H1 (cell line): ENCODE results near the gene PRKAR1B.

Experiments used
- CHD2 ChIP-seq: IDR thresholded peaks from 2 replicates; pipeline ENCODE4 v1.6.1; 2012; ENCODE audit warnings: low read length, improper control_type of control experiment
- HDAC6 ChIP-seq: IDR thresholded peaks from one replicate; pipeline ENCODE4 v1.7.1; 2012; ENCODE audit warnings: low read depth, mild to moderate bottlenecking, inconsistent platforms, low read length, moderate library complexity
- JUND ChIP-seq: IDR thresholded peaks from 2 replicates; pipeline ENCODE4 v1.6.1; 2011; ENCODE audit warnings: mild to moderate bottlenecking, improper control_type of control experiment, low read length
- POLR2A ChIP-seq, 2 experiments: IDR thresholded peaks; 1 replicate in 1 of 2; 2 replicates in 1 of 2; pipeline ENCODE4 v1.6.1; 2011; ENCODE audit warnings: low read depth in 2 of 2, low read length in 2 of 2, mild to moderate bottlenecking in 2 of 2; ENCODE audit errors: control extremely low read depth in 1 of 2
- SP4 ChIP-seq: IDR thresholded peaks from 2 replicates; pipeline ENCODE4 v1.6.1; 2012; ENCODE audit warnings: low read length, inconsistent platforms
- TCF12 ChIP-seq: IDR thresholded peaks from 2 replicates; pipeline ENCODE4 v1.6.1; 2011; ENCODE audit warnings: low read depth, mild to moderate bottlenecking, low read length
- TF ChIP-seq, protein P1 (sequence below): IDR thresholded peaks from 2 replicates; pipeline ENCODE4 v1.6.1; 2011; ENCODE audit warnings: low read length, improper control_type of control experiment

DNA sequence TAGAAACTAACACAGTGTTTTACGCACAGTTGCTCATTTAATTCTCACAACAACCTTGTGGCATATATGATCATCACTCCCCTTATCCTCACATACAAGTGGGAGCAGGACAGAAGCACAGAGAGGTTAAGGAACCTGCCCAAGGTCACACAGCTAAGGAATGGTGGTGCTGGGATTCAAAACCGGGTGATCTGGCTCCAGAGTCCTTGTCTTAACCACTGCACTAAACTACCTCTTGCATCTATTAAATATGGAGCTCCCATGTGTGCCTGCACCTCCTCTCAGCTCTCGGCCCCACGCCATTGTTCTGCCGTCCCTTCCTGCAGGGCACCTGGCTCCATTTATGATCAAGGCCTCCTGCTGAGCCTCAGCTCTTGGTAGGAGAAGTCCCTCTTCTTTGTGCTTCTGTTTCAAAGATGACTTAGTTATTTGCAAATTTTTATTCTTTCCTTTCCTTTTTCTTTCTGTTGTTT is 107.7 kb downstream of the PRKAR1B start:
- no peak for TF ChIP-seq JUND
- no peak for TF ChIP-seq POLR2A (IDR thresholded peaks at IDR 0.05; ENCODE audit: control extremely low read depth in 1 of 2, low read depth in 2 of 2, low read length in 2 of 2)
- TF ChIP-seq CHD2: no peak
- TF ChIP-seq HDAC6: no peak
- TF ChIP-seq, protein P1, sequence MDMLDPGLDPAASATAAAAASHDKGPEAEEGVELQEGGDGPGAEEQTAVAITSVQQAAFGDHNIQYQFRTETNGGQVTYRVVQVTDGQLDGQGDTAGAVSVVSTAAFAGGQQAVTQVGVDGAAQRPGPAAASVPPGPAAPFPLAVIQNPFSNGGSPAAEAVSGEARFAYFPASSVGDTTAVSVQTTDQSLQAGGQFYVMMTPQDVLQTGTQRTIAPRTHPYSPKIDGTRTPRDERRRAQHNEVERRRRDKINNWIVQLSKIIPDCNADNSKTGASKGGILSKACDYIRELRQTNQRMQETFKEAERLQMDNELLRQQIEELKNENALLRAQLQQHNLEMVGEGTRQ: no peak
- no peak for TF ChIP-seq SP4
- TF ChIP-seq TCF12: no peak
